ENCODE data around the gene IKBIP.
"Not testable (repeated sequence)": the region's sequence is repeated elsewhere in the genome, so short reads cannot be mapped to it uniquely, and the experiment has no call there.

IKBIP gene

DNA sequence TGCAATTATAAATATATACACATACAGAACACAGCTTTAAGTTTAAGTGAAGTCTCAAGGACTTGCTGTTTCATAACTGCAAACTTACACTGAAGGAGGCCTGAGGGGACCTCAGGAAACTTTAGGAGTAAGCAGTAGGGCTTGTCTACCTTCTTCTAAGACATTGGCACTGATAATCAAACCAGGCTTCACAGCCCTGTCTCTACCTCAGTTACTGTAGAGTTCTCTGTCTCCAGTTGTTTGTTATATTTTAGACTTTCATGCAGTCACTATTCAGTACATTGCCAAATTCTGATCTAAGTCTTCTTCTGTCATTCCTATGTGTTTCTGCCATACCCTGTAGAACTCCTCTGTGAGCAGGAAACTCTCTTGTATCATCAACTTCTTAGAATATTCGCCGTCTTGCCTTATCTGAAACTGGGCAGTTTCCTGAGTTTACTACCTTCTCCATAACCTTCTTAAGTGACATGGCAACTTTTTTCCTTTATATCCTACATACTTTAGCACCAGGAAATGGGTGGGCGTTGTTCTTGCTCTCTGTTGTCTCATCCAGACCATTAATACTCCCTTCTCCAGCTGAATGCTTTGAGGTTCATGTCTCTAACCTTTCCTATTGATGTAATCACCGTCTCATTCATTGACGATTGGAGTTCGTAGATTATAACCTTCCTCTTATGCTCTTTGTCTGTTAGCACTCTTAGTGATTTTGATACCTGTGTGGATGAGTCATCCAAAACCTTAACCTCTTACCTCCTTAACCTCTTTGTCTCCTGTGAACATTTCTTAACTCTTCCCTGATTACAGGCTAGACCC lies 11.9 kb upstream of the IKBIP start:
- Histone ChIP-seq H3K4me3 (ENCODE audit: low read length) (no peak overlapping the region), H3K27ac (ENCODE audit: low read depth, low read length) (no peak overlapping the region), H3K36me3 (ENCODE audit: control insufficient read depth, insufficient read depth, low read length) (peaks cover 9% of the 10 kb centered on the region)

DNA sequence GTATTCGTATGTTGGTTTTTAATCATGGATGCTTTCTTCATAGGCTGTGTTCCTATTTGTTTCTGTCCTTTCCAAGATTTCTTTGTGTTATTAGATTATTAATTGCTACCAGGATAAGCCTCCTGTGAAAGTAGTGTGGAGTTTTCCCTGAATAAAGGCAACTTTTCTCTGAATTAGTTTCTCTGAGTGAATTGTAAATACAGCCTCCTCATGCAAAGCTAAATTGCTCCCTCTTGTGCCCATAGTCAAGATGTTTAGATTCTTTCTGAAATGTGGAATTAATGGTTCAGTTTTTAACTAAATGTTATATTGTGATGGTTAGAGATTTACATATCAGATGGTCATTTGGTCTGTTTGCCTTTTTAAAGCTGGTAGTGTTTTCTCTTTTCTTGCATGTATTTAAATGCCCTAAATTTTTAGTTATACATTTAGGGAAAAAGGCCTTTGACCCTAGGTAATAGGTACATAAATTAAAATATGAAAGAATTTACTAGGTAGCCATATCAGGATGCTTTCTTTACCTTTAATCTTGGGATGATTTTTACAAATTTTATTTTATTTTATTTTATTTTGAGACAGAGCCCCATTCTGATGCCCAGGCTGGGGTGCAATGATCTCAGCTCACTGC lies 9.4 kb upstream of the IKBIP start:
- Histone ChIP-seq H3K36me3 (ENCODE audit: control insufficient read depth, insufficient read depth, low read length) (peaks cover 8% of the 10 kb centered on the region), H3K9ac (ENCODE audit: low read length) (no peak overlapping the region), H3K27me3 (ENCODE audit: control insufficient read depth, insufficient read depth, low read length) (no peaks in the 10 kb centered on the region), H3K4me3 (ENCODE audit: low read length) (no peak overlapping the region), H3K27ac (ENCODE audit: low read depth, low read length) (no peak overlapping the region), H3K4me1 (ENCODE audit: control insufficient read depth, insufficient read depth, low read length) (peaks cover 2% of the 10 kb centered on the region)

More for the DNA sequence above, 11.9 kb upstream of the IKBIP start:
- Histone ChIP-seq H3K4me1 (ENCODE audit: control insufficient read depth, insufficient read depth, low read length) (peaks cover 2% of the 10 kb centered on the region), H3K9ac (ENCODE audit: low read length) (no peak overlapping the region), H3K27me3 (ENCODE audit: control insufficient read depth, insufficient read depth, low read length) (no peaks in the 10 kb centered on the region)

DNA sequence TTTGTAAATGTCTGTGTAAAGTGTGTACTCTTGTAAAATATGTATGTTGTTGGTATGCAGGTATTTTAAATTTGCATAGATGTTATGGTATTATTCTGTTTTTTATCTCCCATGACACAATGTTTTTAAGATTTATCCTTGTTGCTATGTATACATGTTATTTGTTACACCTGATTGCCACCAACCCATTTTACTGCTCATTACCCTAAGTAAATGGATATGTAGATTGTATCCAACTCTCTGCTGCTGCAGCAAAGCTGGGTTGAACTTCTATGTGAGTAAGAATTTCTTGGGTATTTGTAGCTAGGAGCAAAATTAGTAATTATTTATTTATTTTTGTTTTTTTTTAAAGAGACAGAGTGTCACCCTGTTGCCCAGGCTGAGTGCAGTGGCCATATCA lies 6.7 kb upstream of the IKBIP start:
- H3K27ac ChIP-seq (ENCODE audit: low read depth, low read length), result no peak overlapping the region
- H3K4me1 ChIP-seq (ENCODE audit: control insufficient read depth, insufficient read depth, low read length), result peaks cover 2% of the 10 kb centered on the region
- peaks cover 3% of the 10 kb centered on the region for H3K36me3 ChIP-seq (ENCODE audit: control insufficient read depth, insufficient read depth, low read length)
- H3K9ac ChIP-seq (ENCODE audit: low read length), result no peak overlapping the region
- no peaks in the 10 kb centered on the region for H3K27me3 ChIP-seq (ENCODE audit: control insufficient read depth, insufficient read depth, low read length)
- H3K4me3 ChIP-seq (ENCODE audit: low read length), result no peak overlapping the region

DNA sequence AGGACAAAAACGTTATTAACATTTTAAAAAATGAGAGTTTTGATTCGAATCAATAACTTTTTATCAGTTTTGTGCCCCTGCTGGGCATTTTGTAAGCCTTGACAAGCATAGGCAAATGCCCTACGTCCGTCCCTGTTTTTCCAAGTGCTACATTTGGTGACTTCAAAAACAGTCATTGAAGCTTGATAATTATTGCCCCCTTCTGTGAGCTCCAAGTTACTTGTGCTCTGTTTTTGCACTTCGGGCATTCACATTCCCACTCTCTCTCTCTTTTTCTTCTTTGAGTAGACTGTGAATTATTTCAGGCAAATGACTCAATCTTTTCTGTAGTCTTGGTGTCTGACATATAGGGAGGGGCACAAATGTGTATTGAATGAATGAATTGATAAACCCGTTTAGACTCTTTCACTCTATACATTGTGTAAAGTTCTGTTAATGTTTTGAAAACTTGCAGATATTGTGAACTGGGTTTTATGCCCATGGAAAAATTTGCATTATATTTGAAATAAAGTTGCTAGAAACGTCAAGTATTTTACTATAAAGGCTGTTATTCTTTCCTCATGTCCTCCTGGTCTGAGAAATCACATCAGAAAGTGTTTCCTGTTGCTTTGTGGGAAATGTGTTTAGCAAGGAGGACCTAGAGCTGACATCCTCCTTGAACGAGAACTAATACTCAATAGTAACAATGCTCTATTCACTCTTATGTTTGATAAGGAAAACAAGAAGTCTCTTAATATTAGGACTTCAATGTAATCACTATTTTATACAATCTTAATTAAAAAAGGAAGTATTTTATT lies 1.9 kb upstream of the IKBIP start:
- Histone ChIP-seq H3K36me3 (ENCODE audit: control insufficient read depth, insufficient read depth, low read length) (peaks cover 3% of the 10 kb centered on the region), H3K27ac (ENCODE audit: low read depth, low read length) (no peak overlapping the region), H3K9ac (ENCODE audit: low read length) (no peak overlapping the region), H3K27me3 (ENCODE audit: control insufficient read depth, insufficient read depth, low read length) (no peaks in the 10 kb centered on the region), H3K4me3 (ENCODE audit: low read length) (peak overlapping the region; percentile 98), H3K4me1 (ENCODE audit: control insufficient read depth, insufficient read depth, low read length) (no peaks in the 10 kb centered on the region)

DNA sequence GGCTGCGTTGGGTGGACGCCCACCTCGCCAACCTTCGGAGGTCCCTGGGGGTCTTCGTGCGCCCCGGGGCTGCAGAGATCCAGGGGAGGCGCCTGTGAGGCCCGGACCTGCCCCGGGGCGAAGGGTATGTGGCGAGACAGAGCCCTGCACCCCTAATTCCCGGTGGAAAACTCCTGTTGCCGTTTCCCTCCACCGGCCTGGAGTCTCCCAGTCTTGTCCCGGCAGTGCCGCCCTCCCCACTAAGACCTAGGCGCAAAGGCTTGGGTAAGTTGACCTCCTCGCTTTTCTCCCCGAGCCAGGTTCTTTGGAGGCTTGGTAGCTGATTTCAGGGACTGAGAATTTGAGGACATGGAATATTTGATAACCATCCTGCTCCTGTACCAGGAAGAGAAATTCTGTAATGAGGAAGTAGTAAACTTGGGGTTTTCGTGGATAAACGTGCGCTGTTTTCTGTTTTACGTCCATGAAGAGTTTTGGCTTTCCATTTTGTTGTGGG lies 1.0 kb upstream of the IKBIP start:
- Histone ChIP-seq H3K4me3 (ENCODE audit: low read length) (peak overlapping the region; percentile 98), H3K36me3 (ENCODE audit: control insufficient read depth, insufficient read depth, low read length) (peaks cover 3% of the 10 kb centered on the region), H3K4me1 (ENCODE audit: control insufficient read depth, insufficient read depth, low read length) (no peaks in the 10 kb centered on the region), H3K27ac (ENCODE audit: low read depth, low read length) (peak overlapping the region; percentile 77), H3K9ac (ENCODE audit: low read length) (peak overlapping the region; percentile 87), H3K27me3 (ENCODE audit: control insufficient read depth, insufficient read depth, low read length) (no peaks in the 10 kb centered on the region)

DNA sequence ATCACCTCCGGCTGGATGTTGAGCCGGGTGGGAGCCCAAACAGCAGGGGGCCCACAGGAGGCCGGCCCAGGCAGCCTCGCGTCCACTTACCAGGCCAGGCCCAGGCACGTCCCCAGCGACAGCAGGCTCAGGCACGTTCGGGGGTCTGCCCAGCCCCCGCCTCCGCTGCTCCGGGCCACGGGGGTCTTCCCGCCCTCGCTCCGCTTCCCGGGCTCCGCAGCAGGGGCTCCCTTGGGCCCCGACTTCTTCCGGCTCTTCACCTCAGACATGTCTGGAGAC lies 216 bp downstream of the IKBIP start:
- Histone ChIP-seq H3K27me3 (ENCODE audit: control insufficient read depth, insufficient read depth, low read length) (no peaks in the 10 kb centered on the region), H3K4me1 (ENCODE audit: control insufficient read depth, insufficient read depth, low read length) (no peaks in the 10 kb centered on the region), H3K36me3 (ENCODE audit: control insufficient read depth, insufficient read depth, low read length) (peaks cover 1% of the 10 kb centered on the region), H3K4me3 (ENCODE audit: low read length) (peak overlapping the region; percentile 94), H3K9ac (ENCODE audit: low read length) (peak overlapping the region; percentile 68), H3K27ac (ENCODE audit: low read depth, low read length) (peak overlapping the region; percentile 77)

DNA sequence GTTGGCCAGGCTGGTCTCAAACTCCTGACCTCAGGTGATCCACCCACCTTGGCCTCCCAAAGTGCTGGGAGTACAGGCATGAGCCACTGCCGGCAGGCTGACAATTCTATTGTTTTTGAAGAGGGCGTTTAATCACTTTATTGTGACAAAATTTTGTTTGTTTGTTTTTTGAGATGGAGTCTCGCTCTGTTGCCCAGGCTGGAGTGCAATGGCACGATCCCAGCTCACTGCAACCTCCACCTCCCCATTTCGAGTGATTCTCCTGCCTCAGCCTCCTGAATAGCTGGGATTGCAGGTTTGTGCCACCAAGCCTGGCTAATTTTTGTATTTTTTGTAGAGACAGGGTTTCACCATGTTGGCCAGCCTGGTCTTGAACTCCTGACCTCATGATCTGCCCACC lies 1.8 kb downstream of the IKBIP start:
- H3K36me3 ChIP-seq (ENCODE audit: control insufficient read depth, insufficient read depth, low read length); H3K4me3 ChIP-seq (ENCODE audit: low read length); H3K4me1 ChIP-seq (ENCODE audit: control insufficient read depth, insufficient read depth, low read length); H3K27ac ChIP-seq (ENCODE audit: low read depth, low read length); H3K27me3 ChIP-seq (ENCODE audit: control insufficient read depth, insufficient read depth, low read length); H3K9ac ChIP-seq (ENCODE audit: low read length): not testable (repeated sequence)

DNA sequence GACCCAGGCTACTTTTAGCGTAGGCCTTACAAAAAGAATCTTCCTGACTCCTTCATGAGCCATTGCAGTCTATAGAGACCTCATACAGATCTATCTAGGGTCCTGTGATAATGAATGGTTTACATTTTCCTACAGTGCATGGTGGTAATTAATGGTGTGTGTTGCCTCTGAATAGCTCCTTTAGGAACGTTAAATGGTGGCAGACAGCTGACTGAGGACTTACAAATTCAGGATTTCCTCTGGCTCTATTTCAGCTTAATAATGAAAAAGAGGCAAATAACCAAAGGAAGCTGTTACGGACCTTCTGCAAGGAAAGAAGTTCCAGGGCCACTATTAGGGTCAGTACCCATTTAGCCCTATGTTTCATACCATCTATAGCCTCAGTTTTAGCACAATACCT lies 5.1 kb downstream of the IKBIP start:
- H3K4me3 ChIP-seq (ENCODE audit: low read length), result no peak overlapping the region
- no peak overlapping the region for H3K9ac ChIP-seq (ENCODE audit: low read length)
- H3K27ac ChIP-seq (ENCODE audit: low read depth, low read length), result no peak overlapping the region
- no peaks in the 10 kb centered on the region for H3K27me3 ChIP-seq (ENCODE audit: control insufficient read depth, insufficient read depth, low read length)
- no peaks in the 10 kb centered on the region for H3K4me1 ChIP-seq (ENCODE audit: control insufficient read depth, insufficient read depth, low read length)
- H3K36me3 ChIP-seq (ENCODE audit: control insufficient read depth, insufficient read depth, low read length), result no peaks in the 10 kb centered on the region

DNA sequence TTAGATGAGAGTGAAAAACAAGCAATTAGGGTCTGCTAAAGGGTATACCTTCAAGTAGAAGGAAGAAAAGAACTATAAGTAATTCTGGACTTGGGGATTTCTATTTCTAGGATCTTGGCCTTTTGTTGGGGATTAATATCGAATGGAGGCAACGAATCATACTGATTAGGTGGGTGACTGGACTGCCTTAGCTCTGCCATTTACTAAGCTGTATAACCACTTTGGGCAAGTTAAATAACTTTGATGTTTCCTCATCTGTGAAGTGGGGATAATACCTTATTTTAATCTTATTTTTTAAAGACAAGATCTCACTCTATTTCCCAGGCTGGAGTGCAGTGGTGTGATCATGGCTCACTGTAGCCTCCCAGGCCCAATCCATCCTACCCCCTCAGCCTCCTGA lies 6.6 kb downstream of the IKBIP start:
- no peak overlapping the region for H3K4me3 ChIP-seq (ENCODE audit: low read length)
- H3K27me3 ChIP-seq (ENCODE audit: control insufficient read depth, insufficient read depth, low read length), result no peaks in the 10 kb centered on the region
- no peaks in the 10 kb centered on the region for H3K4me1 ChIP-seq (ENCODE audit: control insufficient read depth, insufficient read depth, low read length)
- no peak overlapping the region for H3K9ac ChIP-seq (ENCODE audit: low read length)
- no peaks in the 10 kb centered on the region for H3K36me3 ChIP-seq (ENCODE audit: control insufficient read depth, insufficient read depth, low read length)
- H3K27ac ChIP-seq (ENCODE audit: low read depth, low read length), result no peak overlapping the region

DNA sequence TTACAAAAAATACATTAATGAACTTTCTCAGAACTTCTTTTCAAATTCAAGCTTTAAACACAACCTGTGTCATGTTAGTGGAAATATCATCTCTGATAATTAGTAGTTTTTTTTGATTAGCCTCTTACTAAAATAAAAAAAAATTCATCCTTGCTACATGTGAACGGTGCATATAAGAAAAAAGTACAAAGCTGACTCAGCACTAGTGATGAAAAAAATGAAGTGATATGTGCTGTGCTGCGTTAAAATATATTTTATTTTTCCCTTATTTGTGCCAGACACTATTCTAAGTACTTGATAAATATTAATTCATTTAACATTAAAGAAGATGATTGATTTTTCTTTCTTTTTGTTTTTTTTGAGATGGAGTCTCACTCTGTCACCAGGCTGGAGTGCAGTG lies 7.5 kb downstream of the IKBIP start:
- no peaks in the 10 kb centered on the region for H3K4me1 ChIP-seq (ENCODE audit: control insufficient read depth, insufficient read depth, low read length)
- no peak overlapping the region for H3K9ac ChIP-seq (ENCODE audit: low read length)
- H3K27me3 ChIP-seq (ENCODE audit: control insufficient read depth, insufficient read depth, low read length), result no peaks in the 10 kb centered on the region
- H3K36me3 ChIP-seq (ENCODE audit: control insufficient read depth, insufficient read depth, low read length), result no peaks in the 10 kb centered on the region
- H3K4me3 ChIP-seq (ENCODE audit: low read length), result no peak overlapping the region
- no peak overlapping the region for H3K27ac ChIP-seq (ENCODE audit: low read depth, low read length)

DNA sequence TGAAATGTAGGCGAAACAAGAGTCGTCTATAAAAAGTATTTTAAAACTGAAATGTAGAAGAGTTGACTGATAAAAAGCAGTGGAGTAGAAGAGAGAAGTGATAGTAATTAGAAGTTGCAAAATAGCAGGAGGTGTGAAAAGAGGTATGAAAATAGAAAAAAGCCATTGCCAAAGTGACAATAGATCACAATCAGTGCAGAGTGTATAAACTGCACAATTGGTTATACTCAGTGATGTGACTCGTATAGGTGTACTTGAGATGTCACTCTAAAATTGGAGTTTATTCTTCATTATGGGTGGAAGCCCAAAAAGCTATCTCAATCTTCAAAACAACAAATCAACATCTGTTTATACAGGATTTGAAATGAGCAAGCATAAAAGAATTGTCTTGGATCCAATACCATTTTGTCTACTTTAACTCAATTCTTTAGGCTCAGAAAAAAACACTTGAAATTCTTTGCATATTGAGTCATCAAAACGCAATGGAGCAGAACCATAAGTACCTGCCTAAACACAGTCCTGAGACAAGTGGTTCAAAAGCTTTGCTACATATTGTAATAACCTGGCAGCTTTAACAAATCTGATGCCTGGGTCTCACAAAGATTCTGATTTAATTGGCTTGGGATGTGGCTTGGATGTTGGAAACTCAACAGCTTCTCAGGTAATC lies 8.8 kb downstream of the IKBIP start:
- H3K4me3 ChIP-seq (ENCODE audit: low read length), result no peak overlapping the region
- no peaks in the 10 kb centered on the region for H3K27me3 ChIP-seq (ENCODE audit: control insufficient read depth, insufficient read depth, low read length)
- H3K9ac ChIP-seq (ENCODE audit: low read length), result no peak overlapping the region
- H3K4me1 ChIP-seq (ENCODE audit: control insufficient read depth, insufficient read depth, low read length), result no peaks in the 10 kb centered on the region
- no peak overlapping the region for H3K27ac ChIP-seq (ENCODE audit: low read depth, low read length)
- H3K36me3 ChIP-seq (ENCODE audit: control insufficient read depth, insufficient read depth, low read length), result no peaks in the 10 kb centered on the region

DNA sequence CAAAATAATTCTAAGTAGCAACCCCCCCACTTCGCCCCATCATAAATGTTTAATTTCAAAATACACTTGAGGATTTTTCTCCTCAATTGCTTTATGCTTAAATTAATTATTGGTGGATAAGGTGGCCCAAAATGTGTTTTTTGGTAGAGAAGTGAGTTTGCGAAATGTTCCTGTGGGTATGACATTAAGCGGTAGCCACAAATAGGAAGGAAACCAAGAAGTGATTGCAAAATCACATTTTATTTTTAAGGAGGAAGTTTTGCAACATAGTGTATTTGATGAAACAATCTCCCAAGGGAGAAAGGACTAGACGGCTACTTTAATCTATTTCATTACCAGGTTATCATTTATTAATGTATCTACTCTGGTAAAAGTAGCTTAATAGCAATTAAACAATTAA lies 25.6 kb downstream of the IKBIP start:
- H3K4me1 ChIP-seq (ENCODE audit: control insufficient read depth, insufficient read depth, low read length), result no peaks in the 10 kb centered on the region
- no peak overlapping the region for H3K27ac ChIP-seq (ENCODE audit: low read depth, low read length)
- no peaks in the 10 kb centered on the region for H3K27me3 ChIP-seq (ENCODE audit: control insufficient read depth, insufficient read depth, low read length)
- H3K4me3 ChIP-seq (ENCODE audit: low read length), result no peak overlapping the region
- no peak overlapping the region for H3K9ac ChIP-seq (ENCODE audit: low read length)
- H3K36me3 ChIP-seq (ENCODE audit: control insufficient read depth, insufficient read depth, low read length), result no peaks in the 10 kb centered on the region

All from rectal smooth muscle tissue (tissue), 1 donor.